H1 (cell line): Measurements from ENCODE around the gene BCAS2. TPM values are rescaled to one million over a fixed set of nuclear protein-coding genes. Genes with fewer than 3 reads are reported as not detected.
A peak's percentile ranks its signal among the peaks of the same experiment; 100 is the strongest.

Experiments used
- ATF3 ChIP-seq: IDR thresholded peaks from 2 replicates; pipeline ENCODE4 v1.6.1; 2011; ENCODE audit warnings: low read depth, mild to moderate bottlenecking, low read length; ENCODE audit not compliant: insufficient read depth
- EZH2 ChIP-seq: fragments of 200-600 bp; sonication (generic); IDR thresholded peaks from 2 replicates; pipeline ENCODE4 v1.7.1; 2012; ENCODE audit warnings: low read depth, mild to moderate bottlenecking, moderate library complexity, low read length, inconsistent platforms; ENCODE audit not compliant: severe bottlenecking
- KDM1A ChIP-seq: fragments of 200-600, 300-600 bp; sonication (generic); IDR thresholded peaks from 2 replicates; pipeline ENCODE4 v1.7.1; 2016; ENCODE audit warnings: mild to moderate bottlenecking, low read length, borderline replicate concordance
- KDM4A ChIP-seq: IDR thresholded peaks from one replicate; pipeline ENCODE4 v1.7.1; 2012; ENCODE audit warnings: low read depth, mild to moderate bottlenecking, moderate library complexity, low read length, inconsistent platforms; ENCODE audit not compliant: severe bottlenecking
- POLR2A ChIP-seq, 2 experiments: IDR thresholded peaks; 1 replicate in 1 of 2; 2 replicates in 1 of 2; pipeline ENCODE4 v1.6.1; 2011; ENCODE audit warnings: low read depth in 2 of 2, low read length in 2 of 2, mild to moderate bottlenecking in 2 of 2; ENCODE audit errors: control extremely low read depth in 1 of 2
- SAP30 ChIP-seq: fragments of 300-600 bp; sonication (generic); IDR thresholded peaks from 2 replicates; pipeline ENCODE4 v1.7.1; 2012; ENCODE audit warnings: low read length, moderate library complexity, mild to moderate bottlenecking, inconsistent platforms; ENCODE audit not compliant: insufficient read depth, insufficient replicate concordance
- TEAD4 ChIP-seq: IDR thresholded peaks from 2 replicates; pipeline ENCODE4 v1.6.1; 2012; ENCODE audit warnings: low read depth, low read length, inconsistent platforms, mixed read lengths
- polyA plus RNA-seq, 7 experiments: library from polyadenylated mRNA; depleted of rRNA in 3 of 7; stranded (reverse) in 5 of 7; unstranded in 2 of 7; fragments of >200 nt in 5 of 7; fragments of 200-250 nt in 2 of 7; gene quantifications; 1 replicate in 5 of 7; 2 replicates in 1 of 7; 4 replicates in 1 of 7; pipeline versions ENCODE4 v1.2.1 to v1.2.3, GENCODE V29; 2011 to 2013; ENCODE audit warnings: missing spikeins in 2 of 7, mixed read lengths in 2 of 7
- total RNA-seq: library from RNA; stranded (reverse); fragmentation: NEBNext Ultra II Directional; extraction: Animal tissue kit (Norgen Biotek cat#: 25700); gene quantifications from 2 replicates; pipeline ENCODE4 v1.2.1, GENCODE V29; 2021
- TF ChIP-seq, protein P1 (sequence below): fragments of 300-600 bp; sonication (generic); IDR thresholded peaks from 2 replicates; pipeline ENCODE4 v1.7.1; 2012; ENCODE audit warnings: low read length, moderate library complexity, mild to moderate bottlenecking, inconsistent platforms; ENCODE audit not compliant: insufficient replicate concordance

The BCAS2 gene
- total and polyA plus RNA-seq, 2 of the 8 experiments (the other 6 are each of a cell fraction or from before 2014, with no cell fraction given), result 18.0 to 52.2 TPM

DNA sequence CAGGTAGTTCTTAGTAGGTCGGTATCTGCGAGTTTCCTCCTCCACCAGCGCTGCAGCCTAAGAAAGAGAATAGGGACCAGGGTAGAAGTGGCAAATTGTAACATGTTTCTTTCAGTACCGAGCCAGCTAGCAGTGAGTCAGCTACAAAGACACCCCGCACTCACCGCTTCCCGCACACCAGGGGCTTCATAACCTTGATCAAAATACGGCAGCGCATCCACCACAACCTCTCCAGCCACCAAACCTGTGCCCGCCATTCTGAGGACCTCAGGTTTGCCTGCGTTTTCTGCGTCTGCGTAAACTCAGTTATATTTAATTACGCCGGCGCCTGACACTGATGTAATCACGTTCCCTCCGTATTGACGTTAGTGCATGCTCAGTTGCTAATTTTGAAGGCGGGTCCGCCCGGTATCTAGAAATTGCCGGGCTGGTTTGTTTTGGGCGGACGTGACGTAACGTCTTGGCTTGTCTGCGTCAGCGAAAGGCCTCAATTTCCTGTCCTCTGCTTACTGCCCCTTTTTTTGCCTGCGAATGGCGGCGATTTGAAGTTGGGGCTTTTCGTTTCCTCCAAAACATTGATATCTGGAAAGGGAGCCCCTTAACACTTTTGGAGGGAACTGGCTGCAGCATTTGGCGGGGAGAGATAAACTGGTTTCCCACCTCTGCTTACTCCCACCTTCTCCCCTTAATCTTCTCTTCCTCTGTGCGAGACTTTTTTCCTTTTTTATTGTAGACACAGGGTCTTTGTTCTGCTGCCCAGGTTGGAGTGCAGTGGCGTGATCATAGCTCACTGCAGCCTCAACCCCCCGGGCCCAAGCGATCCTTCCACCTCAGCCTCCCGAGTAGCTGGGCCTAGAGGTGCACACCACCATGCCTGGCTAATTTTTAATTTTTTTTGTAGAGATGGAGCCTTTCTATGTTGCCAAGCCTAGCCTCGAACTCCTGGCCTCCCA lies at the start of gene BCAS2 (continued):
- TF ChIP-seq, protein P1, sequence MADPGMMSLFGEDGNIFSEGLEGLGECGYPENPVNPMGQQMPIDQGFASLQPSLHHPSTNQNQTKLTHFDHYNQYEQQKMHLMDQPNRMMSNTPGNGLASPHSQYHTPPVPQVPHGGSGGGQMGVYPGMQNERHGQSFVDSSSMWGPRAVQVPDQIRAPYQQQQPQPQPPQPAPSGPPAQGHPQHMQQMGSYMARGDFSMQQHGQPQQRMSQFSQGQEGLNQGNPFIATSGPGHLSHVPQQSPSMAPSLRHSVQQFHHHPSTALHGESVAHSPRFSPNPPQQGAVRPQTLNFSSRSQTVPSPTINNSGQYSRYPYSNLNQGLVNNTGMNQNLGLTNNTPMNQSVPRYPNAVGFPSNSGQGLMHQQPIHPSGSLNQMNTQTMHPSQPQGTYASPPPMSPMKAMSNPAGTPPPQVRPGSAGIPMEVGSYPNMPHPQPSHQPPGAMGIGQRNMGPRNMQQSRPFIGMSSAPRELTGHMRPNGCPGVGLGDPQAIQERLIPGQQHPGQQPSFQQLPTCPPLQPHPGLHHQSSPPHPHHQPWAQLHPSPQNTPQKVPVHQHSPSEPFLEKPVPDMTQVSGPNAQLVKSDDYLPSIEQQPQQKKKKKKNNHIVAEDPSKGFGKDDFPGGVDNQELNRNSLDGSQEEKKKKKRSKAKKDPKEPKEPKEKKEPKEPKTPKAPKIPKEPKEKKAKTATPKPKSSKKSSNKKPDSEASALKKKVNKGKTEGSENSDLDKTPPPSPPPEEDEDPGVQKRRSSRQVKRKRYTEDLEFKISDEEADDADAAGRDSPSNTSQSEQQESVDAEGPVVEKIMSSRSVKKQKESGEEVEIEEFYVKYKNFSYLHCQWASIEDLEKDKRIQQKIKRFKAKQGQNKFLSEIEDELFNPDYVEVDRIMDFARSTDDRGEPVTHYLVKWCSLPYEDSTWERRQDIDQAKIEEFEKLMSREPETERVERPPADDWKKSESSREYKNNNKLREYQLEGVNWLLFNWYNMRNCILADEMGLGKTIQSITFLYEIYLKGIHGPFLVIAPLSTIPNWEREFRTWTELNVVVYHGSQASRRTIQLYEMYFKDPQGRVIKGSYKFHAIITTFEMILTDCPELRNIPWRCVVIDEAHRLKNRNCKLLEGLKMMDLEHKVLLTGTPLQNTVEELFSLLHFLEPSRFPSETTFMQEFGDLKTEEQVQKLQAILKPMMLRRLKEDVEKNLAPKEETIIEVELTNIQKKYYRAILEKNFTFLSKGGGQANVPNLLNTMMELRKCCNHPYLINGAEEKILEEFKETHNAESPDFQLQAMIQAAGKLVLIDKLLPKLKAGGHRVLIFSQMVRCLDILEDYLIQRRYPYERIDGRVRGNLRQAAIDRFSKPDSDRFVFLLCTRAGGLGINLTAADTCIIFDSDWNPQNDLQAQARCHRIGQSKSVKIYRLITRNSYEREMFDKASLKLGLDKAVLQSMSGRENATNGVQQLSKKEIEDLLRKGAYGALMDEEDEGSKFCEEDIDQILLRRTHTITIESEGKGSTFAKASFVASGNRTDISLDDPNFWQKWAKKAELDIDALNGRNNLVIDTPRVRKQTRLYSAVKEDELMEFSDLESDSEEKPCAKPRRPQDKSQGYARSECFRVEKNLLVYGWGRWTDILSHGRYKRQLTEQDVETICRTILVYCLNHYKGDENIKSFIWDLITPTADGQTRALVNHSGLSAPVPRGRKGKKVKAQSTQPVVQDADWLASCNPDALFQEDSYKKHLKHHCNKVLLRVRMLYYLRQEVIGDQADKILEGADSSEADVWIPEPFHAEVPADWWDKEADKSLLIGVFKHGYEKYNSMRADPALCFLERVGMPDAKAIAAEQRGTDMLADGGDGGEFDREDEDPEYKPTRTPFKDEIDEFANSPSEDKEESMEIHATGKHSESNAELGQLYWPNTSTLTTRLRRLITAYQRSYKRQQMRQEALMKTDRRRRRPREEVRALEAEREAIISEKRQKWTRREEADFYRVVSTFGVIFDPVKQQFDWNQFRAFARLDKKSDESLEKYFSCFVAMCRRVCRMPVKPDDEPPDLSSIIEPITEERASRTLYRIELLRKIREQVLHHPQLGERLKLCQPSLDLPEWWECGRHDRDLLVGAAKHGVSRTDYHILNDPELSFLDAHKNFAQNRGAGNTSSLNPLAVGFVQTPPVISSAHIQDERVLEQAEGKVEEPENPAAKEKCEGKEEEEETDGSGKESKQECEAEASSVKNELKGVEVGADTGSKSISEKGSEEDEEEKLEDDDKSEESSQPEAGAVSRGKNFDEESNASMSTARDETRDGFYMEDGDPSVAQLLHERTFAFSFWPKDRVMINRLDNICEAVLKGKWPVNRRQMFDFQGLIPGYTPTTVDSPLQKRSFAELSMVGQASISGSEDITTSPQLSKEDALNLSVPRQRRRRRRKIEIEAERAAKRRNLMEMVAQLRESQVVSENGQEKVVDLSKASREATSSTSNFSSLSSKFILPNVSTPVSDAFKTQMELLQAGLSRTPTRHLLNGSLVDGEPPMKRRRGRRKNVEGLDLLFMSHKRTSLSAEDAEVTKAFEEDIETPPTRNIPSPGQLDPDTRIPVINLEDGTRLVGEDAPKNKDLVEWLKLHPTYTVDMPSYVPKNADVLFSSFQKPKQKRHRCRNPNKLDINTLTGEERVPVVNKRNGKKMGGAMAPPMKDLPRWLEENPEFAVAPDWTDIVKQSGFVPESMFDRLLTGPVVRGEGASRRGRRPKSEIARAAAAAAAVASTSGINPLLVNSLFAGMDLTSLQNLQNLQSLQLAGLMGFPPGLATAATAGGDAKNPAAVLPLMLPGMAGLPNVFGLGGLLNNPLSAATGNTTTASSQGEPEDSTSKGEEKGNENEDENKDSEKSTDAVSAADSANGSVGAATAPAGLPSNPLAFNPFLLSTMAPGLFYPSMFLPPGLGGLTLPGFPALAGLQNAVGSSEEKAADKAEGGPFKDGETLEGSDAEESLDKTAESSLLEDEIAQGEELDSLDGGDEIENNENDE, result peak; percentile 56
- TF ChIP-seq KDM1A (no peak), POLR2A (IDR thresholded peaks at IDR 0.05; ENCODE audit: control extremely low read depth in 1 of 2, low read depth in 2 of 2, low read length in 2 of 2) (peak; percentile 94 to 98), KDM4A (peak; percentile 68), SAP30 (peak; percentile 20), TEAD4 (no peak), EZH2 (no peak), ATF3 (no peak)
